Stimulated activated CD4-positive, alpha-beta T cell treated with anti-CD3 and anti-CD28 coated beads, Interleukin-1b, Interleukin-23, amount 100 ng/mL, for 24 hours (primary cell): ENCODE data around the gene PIEZO1.
"Not testable (repeated sequence)": the region's sequence is repeated elsewhere in the genome, so short reads cannot be mapped to it uniquely, and the experiment has no call there.

Experiments
- DNase-seq, 4 experiments: peaks; one replicate each; pipeline ENCODE4 v3.0.0-alpha.2; 2020; ENCODE audit warnings: low read depth in 4 of 4, low spot score in 1 of 4

The PIEZO1 gene

DNA sequence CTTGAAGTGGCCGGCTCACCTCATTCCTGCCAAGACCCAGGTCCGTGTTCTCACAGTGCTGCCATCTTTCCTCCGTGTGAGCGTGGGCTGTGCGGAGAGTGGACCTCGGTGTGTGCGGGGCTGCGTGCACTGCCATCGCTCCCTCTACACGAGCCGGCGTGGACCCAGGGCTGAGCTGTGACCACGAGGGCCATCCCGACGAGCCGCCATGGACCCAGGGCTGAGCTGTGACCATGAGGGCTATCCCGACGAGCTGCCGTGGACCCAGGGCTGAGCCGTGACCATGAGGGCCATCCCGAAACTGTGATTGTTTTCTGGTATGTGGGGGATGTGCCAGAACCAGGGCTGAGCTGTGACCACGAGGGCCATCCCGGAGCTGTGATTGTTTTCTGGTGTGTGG, 113.2 kb downstream of the PIEZO1 start:
- DNase-seq, result no peak

DNA sequence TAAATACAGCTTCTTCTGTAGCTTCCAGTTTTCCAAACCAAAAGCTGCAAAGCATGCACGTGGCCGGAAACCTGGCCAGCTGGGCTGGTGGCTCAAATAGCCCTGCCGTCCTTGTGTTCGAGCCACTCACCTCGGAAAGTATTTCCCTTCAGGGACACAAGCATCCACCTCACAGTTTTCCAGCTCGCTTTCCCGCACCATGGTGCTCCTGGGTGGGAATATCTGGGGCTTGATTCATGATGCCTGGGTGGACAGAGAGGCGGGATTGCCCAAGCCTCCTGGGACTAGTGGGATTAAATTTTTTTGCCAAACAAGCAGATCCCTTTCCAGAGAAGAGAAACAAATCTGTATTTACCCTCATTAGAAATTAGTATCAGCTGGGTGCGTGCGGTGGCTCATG, 115.0 kb downstream of the PIEZO1 start:
- DNase-seq, result no peak

DNA sequence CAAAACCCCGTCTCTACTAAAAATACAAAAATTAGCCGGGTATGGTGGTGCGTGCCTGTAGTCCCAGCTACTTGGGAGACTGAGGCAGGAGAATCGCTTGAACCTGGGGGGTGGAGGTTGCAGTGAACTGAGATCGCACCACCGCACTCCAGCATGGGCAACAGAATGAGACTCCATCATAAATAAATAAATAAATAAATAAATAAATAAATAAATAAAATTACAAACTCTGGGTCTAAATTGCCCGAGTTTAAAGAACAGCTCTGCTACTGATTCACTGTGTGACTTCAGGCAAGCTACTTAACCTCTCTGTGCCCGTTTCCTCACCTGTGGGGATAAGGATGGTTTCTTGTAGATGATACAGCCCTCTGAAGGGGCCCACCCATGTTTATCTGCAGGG, 115.5 kb downstream of the PIEZO1 start:
- not testable (repeated sequence) for DNase-seq

DNA sequence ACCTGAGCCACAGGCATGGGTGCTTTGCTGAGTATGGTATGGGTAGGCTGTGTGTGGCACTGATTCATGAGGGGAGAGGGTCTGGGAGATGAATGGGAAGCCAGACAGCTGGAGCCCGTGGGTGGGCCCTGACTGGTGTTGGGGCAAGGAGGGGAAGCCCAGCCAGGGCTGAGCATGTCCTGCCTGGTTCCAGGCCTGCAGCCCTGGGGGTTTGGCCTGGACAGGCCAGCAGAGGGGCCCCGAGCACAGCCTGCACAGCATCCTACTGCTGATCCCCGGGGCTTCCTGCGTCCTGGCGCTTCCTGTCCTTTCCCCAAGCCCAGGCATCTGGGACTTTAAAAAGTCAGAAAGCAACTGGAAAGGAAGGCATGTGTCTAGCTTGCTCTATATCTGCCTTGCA, 117.6 kb downstream of the PIEZO1 start:
- DNase-seq, result no peak

DNA sequence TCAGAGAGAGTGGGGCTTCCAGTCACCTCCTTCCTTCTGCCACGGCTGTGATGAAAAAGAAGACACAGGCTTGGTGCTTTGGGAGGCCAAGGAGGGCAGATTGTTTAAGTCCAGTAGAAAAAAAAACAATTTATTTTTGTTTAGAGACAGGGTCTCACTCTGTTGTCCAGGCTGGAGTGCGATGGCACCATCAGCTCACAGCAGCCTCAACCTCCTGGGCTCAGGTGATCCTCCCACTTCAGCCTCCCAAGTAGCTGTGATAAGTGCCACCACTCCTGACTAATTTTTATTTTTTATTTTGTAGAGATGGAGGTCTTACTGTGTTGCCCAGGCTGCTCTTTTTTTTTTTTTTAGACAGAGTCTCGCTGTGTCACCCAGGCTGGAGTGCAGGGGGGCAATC, 119.5 kb downstream of the PIEZO1 start:
- DNase-seq, result no peak
